ENCODE results near the gene MELTF. TPM values are rescaled to one million over a fixed set of nuclear protein-coding genes. Genes with fewer than 3 reads are reported as not detected.
A peak's percentile ranks its signal among the peaks of the same experiment; 100 is the strongest.

The MELTF gene
- total RNA-seq, 1 experiment from 2014 or later, result 18.7 TPM

DNA sequence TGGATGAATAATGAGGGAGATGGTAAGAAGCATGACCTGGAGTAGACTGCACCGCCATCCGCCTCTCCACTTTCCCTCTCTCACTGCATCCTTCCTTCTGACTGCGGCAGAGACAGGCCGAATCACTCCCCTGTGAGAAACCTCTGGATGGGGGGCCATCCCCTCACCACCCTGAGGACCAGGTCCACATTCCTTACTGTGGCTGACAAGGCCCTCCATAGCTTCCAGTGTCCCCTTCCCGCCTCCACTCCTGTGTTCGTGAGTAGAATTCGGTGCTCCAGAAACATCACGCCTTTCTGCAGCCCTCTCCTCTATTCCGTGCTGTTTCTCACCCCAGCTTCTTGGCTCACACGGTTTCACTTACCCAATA is 63.8 kb downstream of the MELTF start:
- intact Hi-C loops (cut with micrococcal nuclease; ENCODE audit: unreplicated experiment) (no loop called here), in situ Hi-C loops (cut with HindIII; ENCODE audit: low pct_unique_long_range_greater_than_20kb, low sequenced_read_pairs) (no loop called here)
- Histone ChIP-seq H3K36me3 (ENCODE audit: control insufficient read depth, insufficient read depth, low read length) (no peaks in the 10 kb centered on the region), H3K9me3 (ENCODE audit: control insufficient read depth, insufficient read depth, low read depth, low read length) (no peaks in the 10 kb centered on the region), H3K27ac (ENCODE audit: low read length) (no peak overlapping the region), H3K27me3 (ENCODE audit: control insufficient read depth, insufficient read depth, low read length) (no peaks in the 10 kb centered on the region), H3K4me1 (ENCODE audit: control insufficient read depth, insufficient read depth, low read length) (peaks cover 12% of the 10 kb centered on the region), H3K4me3 (ENCODE audit: low read depth in 2 of 2, low read length in 2 of 2) (no peak overlapping the region)
- no peak for ATAC-seq
- TSS peak; percentile 43 for BruUV-seq (replicated peaks)
- no peak for DNase-seq (ENCODE audit: low read depth, low spot score)
- ChIA-PET CTCF (no interaction called here), POLR2A (no interaction called here)
- TF ChIP-seq, protein P1, sequence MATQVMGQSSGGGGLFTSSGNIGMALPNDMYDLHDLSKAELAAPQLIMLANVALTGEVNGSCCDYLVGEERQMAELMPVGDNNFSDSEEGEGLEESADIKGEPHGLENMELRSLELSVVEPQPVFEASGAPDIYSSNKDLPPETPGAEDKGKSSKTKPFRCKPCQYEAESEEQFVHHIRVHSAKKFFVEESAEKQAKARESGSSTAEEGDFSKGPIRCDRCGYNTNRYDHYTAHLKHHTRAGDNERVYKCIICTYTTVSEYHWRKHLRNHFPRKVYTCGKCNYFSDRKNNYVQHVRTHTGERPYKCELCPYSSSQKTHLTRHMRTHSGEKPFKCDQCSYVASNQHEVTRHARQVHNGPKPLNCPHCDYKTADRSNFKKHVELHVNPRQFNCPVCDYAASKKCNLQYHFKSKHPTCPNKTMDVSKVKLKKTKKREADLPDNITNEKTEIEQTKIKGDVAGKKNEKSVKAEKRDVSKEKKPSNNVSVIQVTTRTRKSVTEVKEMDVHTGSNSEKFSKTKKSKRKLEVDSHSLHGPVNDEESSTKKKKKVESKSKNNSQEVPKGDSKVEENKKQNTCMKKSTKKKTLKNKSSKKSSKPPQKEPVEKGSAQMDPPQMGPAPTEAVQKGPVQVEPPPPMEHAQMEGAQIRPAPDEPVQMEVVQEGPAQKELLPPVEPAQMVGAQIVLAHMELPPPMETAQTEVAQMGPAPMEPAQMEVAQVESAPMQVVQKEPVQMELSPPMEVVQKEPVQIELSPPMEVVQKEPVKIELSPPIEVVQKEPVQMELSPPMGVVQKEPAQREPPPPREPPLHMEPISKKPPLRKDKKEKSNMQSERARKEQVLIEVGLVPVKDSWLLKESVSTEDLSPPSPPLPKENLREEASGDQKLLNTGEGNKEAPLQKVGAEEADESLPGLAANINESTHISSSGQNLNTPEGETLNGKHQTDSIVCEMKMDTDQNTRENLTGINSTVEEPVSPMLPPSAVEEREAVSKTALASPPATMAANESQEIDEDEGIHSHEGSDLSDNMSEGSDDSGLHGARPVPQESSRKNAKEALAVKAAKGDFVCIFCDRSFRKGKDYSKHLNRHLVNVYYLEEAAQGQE (IDR thresholded peaks at IDR 0.05; ENCODE audit: insufficient read depth in 1 of 2, low read depth in 2 of 2, low read length in 1 of 2), result no peak
- no peak for TF ChIP-seq TCF7L2 (IDR thresholded peaks at IDR 0.05; ENCODE audit: low read depth, low read length)

DNA sequence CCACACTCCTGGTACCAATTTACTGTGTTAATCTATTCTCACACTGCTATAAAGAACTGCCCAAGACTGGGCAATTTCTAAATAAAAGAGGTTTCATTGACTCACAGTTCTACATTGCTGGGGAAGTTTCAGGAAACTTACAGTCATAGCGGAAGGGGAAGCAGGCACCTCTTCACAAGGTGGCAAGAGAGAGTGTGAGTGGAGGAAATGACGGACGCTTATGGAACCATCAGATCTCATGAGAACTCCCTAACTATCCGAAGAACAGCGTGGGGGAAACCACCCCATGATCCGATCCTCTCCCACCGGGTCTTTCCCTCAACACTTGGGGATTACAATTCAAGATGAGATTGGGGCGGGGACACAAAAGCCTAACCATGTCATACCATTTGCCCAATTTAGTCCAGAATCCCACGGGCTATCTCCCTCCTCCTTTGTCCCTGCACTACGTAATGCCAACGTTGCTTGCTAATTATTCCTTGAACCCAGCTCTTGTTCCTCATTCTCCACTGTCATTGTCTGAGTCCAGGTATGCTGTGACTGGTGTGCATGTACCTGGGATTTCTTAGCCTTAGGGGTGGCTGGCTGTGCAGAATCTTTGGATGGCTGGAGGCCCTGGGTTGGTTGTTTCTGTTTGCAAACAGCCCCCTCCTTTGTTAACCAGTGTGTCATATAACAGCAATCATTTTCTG is 64.4 kb downstream of the MELTF start:
- Histone ChIP-seq H3K4me1 (ENCODE audit: control insufficient read depth, insufficient read depth, low read length) (peaks cover 10% of the 10 kb centered on the region), H3K27me3 (ENCODE audit: control insufficient read depth, insufficient read depth, low read length) (no peaks in the 10 kb centered on the region), H3K27ac (ENCODE audit: low read length) (no peak overlapping the region), H3K36me3 (ENCODE audit: control insufficient read depth, insufficient read depth, low read length) (no peaks in the 10 kb centered on the region), H3K9me3 (ENCODE audit: control insufficient read depth, insufficient read depth, low read depth, low read length) (no peaks in the 10 kb centered on the region), H3K4me3 (ENCODE audit: low read depth in 2 of 2, low read length in 2 of 2) (no peak overlapping the region)
- ChIA-PET CTCF (no interaction called here), POLR2A (no interaction called here)
- in situ Hi-C loops (cut with HindIII; ENCODE audit: low pct_unique_long_range_greater_than_20kb, low sequenced_read_pairs), result no loop called here
- DNase-seq (ENCODE audit: low read depth, low spot score) (no peak), ATAC-seq (no peak)
- TF ChIP-seq POLR2AphosphoS5 (IDR thresholded peaks at IDR 0.05; ENCODE audit: low read depth, low read length) (no peak), TCF7L2 (IDR thresholded peaks at IDR 0.05; ENCODE audit: low read depth, low read length) (no peak), CTCF (IDR thresholded peaks at IDR 0.05) (no peak)
- intact Hi-C loops (cut with micrococcal nuclease; ENCODE audit: unreplicated experiment), result no loop called here
- BruUV-seq (replicated peaks), result no TSS peak

- ChIA-PET POLR2A (no interaction called here), CTCF (no interaction called here)
- Histone ChIP-seq H3K27ac (ENCODE audit: low read length) (no peak overlapping the region), H3K36me3 (ENCODE audit: control insufficient read depth, insufficient read depth, low read length) (no peaks in the 10 kb centered on the region), H3K27me3 (ENCODE audit: control insufficient read depth, insufficient read depth, low read length) (no peaks in the 10 kb centered on the region), H3K9me3 (ENCODE audit: control insufficient read depth, insufficient read depth, low read depth, low read length) (no peaks in the 10 kb centered on the region), H3K4me1 (ENCODE audit: control insufficient read depth, insufficient read depth, low read length) (peaks cover 7% of the 10 kb centered on the region), H3K4me3 (ENCODE audit: low read depth in 2 of 2, low read length in 2 of 2) (no peak overlapping the region)
- TF ChIP-seq POLR2AphosphoS5 (IDR thresholded peaks at IDR 0.05; ENCODE audit: low read depth, low read length), result no peak
- TF ChIP-seq SIN3A (IDR thresholded peaks at IDR 0.05; ENCODE audit: borderline replicate concordance, insufficient read depth, low read depth, low read length), result no peak
- TF ChIP-seq, protein P1 (IDR thresholded peaks at IDR 0.05; ENCODE audit: insufficient read depth in 1 of 2, low read depth in 2 of 2, low read length in 1 of 2), result no peak
- TF ChIP-seq TCF7L2 (IDR thresholded peaks at IDR 0.05; ENCODE audit: low read depth, low read length), result no peak
- TF ChIP-seq CTCF (IDR thresholded peaks at IDR 0.05), result no peak
- ATAC-seq (no peak), DNase-seq (ENCODE audit: low read depth, low spot score) (no peak)
- intact Hi-C loops (cut with micrococcal nuclease; ENCODE audit: unreplicated experiment) (no loop called here), in situ Hi-C loops (cut with HindIII; ENCODE audit: low pct_unique_long_range_greater_than_20kb, low sequenced_read_pairs) (no loop called here)
- BruUV-seq (replicated peaks), result no TSS peak
Measured at GRCh38 chr3:196963631-196963953, 66.0 kb downstream of the MELTF start.

Measured in Panc1 (cell line).